Prostate gland (tissue), 2 donors: ENCODE results near the gene NKX2-1.
A peak's percentile ranks its signal among the peaks of the same experiment; 100 is the strongest.

Experiments
- POLR2A ChIP-seq: fragments of 450-650 bp; IDR thresholded peaks from one replicate; pipeline ENCODE4 v1.6.1; 2016; ENCODE audit warnings: antibody characterized with exemption, mild to moderate bottlenecking
- TF ChIP-seq, protein P1 (sequence below), 4 experiments: fragments of 200-600 bp in 2 of 4; fragments of 450-650 bp in 2 of 4; sonication (generic) in 2 of 4; IDR thresholded peaks; 1 replicate in 3 of 4; 2 replicates in 1 of 4; pipeline ENCODE4 v1.5.1; 2016 to 2019; ENCODE audit warnings: antibody characterized with exemption in 4 of 4, mild to moderate bottlenecking in 2 of 4, moderate library complexity in 2 of 4

- TF ChIP-seq POLR2A = no peak
- TF ChIP-seq, protein P1, sequence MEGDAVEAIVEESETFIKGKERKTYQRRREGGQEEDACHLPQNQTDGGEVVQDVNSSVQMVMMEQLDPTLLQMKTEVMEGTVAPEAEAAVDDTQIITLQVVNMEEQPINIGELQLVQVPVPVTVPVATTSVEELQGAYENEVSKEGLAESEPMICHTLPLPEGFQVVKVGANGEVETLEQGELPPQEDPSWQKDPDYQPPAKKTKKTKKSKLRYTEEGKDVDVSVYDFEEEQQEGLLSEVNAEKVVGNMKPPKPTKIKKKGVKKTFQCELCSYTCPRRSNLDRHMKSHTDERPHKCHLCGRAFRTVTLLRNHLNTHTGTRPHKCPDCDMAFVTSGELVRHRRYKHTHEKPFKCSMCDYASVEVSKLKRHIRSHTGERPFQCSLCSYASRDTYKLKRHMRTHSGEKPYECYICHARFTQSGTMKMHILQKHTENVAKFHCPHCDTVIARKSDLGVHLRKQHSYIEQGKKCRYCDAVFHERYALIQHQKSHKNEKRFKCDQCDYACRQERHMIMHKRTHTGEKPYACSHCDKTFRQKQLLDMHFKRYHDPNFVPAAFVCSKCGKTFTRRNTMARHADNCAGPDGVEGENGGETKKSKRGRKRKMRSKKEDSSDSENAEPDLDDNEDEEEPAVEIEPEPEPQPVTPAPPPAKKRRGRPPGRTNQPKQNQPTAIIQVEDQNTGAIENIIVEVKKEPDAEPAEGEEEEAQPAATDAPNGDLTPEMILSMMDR (IDR thresholded peaks at IDR 0.05) = peak in 3 of 4 experiments; percentile 33 to 50 (median 33)
Measured at GRCh38 chr14:36556811-36557433, 36.9 kb upstream of the NKX2-1 start.
